GM23248 (cell line): ENCODE data around the gene SDK2. TPM values are rescaled to one million over a fixed set of nuclear protein-coding genes. Genes with fewer than 3 reads are reported as not detected.

Source experiments
- DNase-seq: peaks from one replicate; pipeline ENCODE4 v3.0.0-alpha.2; 2015
- H2AFZ ChIP-seq: fragments of 200-600 bp; sonication (generic); 2 replicates; pipeline ENCODE4 v1.6.1; 2016; ENCODE audit warnings: antibody characterized with exemption
- H3F3A ChIP-seq: fragments of 200-600 bp; sonication (generic); 2 replicates; pipeline ENCODE4 v1.6.1; 2016; ENCODE audit warnings: mild to moderate bottlenecking, antibody characterized with exemption, mixed run types; ENCODE audit not compliant: insufficient read depth
- H3K27ac ChIP-seq: fragments of 200-600 bp; sonication (generic); 2 replicates; pipeline ENCODE4 v1.5.1; 2016; ENCODE audit warnings: mild to moderate bottlenecking
- H3K27me3 ChIP-seq: fragments of 200-600 bp; sonication (generic); replicated peaks from 2 replicates; pipeline ENCODE4 v1.6.1; 2016; ENCODE audit warnings: mild to moderate bottlenecking; ENCODE audit not compliant: insufficient read depth
- H3K36me3 ChIP-seq: fragments of 200-600 bp; sonication (generic); 2 replicates; pipeline ENCODE4 v1.6.1; 2016; ENCODE audit warnings: low read depth, mild to moderate bottlenecking
- H3K4me1 ChIP-seq: fragments of 200-600 bp; sonication (generic); 2 replicates; pipeline ENCODE4 v1.6.1; 2016; ENCODE audit warnings: mild to moderate bottlenecking; ENCODE audit not compliant: insufficient read depth
- H3K4me2 ChIP-seq: fragments of 200-600 bp; sonication (generic); one replicate; pipeline ENCODE4 v1.6.1; 2016; ENCODE audit warnings: mild to moderate bottlenecking; ENCODE audit not compliant: unreplicated experiment
- H3K4me3 ChIP-seq: fragments of 200-600 bp; sonication (generic); 2 replicates; pipeline ENCODE4 v1.5.1; 2016; ENCODE audit warnings: mild to moderate bottlenecking
- H3K79me2 ChIP-seq: fragments of 200-600 bp; sonication (generic); 2 replicates; pipeline ENCODE4 v1.6.1; 2016; ENCODE audit warnings: mild to moderate bottlenecking; ENCODE audit not compliant: insufficient read depth
- H3K9ac ChIP-seq: fragments of 200-600 bp; sonication (generic); 2 replicates; pipeline ENCODE4 v1.6.1; 2016; ENCODE audit warnings: mild to moderate bottlenecking
- H3K9me2 ChIP-seq: fragments of 200-600 bp; sonication (generic); 2 replicates; pipeline ENCODE4 v1.6.1; 2016; ENCODE audit warnings: mixed run types, mild to moderate bottlenecking, moderate library complexity; ENCODE audit not compliant: insufficient read depth
- H3K9me3 ChIP-seq: fragments of 200-600 bp; sonication (generic); one replicate; pipeline ENCODE4 v1.6.1; 2017; ENCODE audit warnings: low read depth
- H4K20me1 ChIP-seq: fragments of 200-600 bp; sonication (generic); 2 replicates; pipeline ENCODE4 v1.6.0; 2016; ENCODE audit not compliant: insufficient read depth
- EZH2 ChIP-seq: fragments of 200-600 bp; sonication (generic); IDR thresholded peaks from 2 replicates; pipeline ENCODE4 v1.6.1; 2018; ENCODE audit warnings: antibody characterized with exemption, mild to moderate bottlenecking; ENCODE audit not compliant: insufficient read depth, poor library complexity, severe bottlenecking
- EZH2phosphoT487 ChIP-seq: fragments of 200-600 bp; sonication (generic); IDR thresholded peaks from 2 replicates; pipeline ENCODE4 v1.6.1; 2018; ENCODE audit warnings: antibody characterized with exemption, moderate library complexity, mild to moderate bottlenecking, low read depth; ENCODE audit not compliant: insufficient read depth
- WGBS, 2 experiments: methylation state at CpG; one replicate each; pipeline ENCODE4 v1.1.6; 2015 to 2017; ENCODE audit warnings: low lambda C conversion rate in 2 of 2, low coverage in 1 of 2; ENCODE audit errors: missing lambda C conversion rate in 2 of 2; 5-methylcytosine and 5-hydroxymethylcytosine counted together
- in situ Hi-C: fragments of 300-500 bp; cut with MboI; formaldehyde crosslinking; loops from 2 replicates; pipeline ENCODE4 v1.15.0; 2020
- polyA plus RNA-seq: library from polyadenylated mRNA; unstranded; fragments of >200 nt; fragmentation: Nextera tagmentation; extraction: Ambion mirVana; gene quantifications from 2 replicates; pipeline ENCODE4 v1.2.1, GENCODE V29; 2016
- total RNA-seq: library from RNA; depleted of rRNA; stranded (reverse); fragments of >200 nt; shearing (Covaris generic); gene quantifications from 2 replicates; pipeline ENCODE4 v1.2.3, GENCODE V29; 2014

SDK2 gene
- total and polyA plus RNA-seq, 2 experiments from 2014 or later: under 0.01 to 0.03 TPM

GRCh38 chr17:73351764-73352163 is 292.5 kb downstream of the SDK2 start:
- in situ Hi-C loops: loop anchor here (25.0 kb wide), 2 partner anchors 639 to 764 kb away; no protein-coding TSS in a partner anchor
- no peak for TF ChIP-seq EZH2
- no peak for TF ChIP-seq EZH2phosphoT487
- H3K9me2 ChIP-seq: no peaks in the 10 kb centered on the region
- H3K4me2 ChIP-seq: no peak overlapping the region
- H3K4me3 ChIP-seq: no peak overlapping the region
- no peaks in the 10 kb centered on the region for H3K9me3 ChIP-seq
- H3K27me3 ChIP-seq: no peaks in the 10 kb centered on the region
- H3K27ac ChIP-seq: no peak overlapping the region
- no peak for DNase-seq
- H3K4me1 ChIP-seq: no peaks in the 10 kb centered on the region
- no peak overlapping the region for H3K9ac ChIP-seq
- WGBS, 2 experiments: 66 to 68% methylated on average over 3 of the region's 3 CpGs
- H2AFZ ChIP-seq: no peak overlapping the region
- H3K36me3 ChIP-seq: no peaks in the 10 kb centered on the region
- no peaks in the 10 kb centered on the region for H3K79me2 ChIP-seq
- no peaks in the 10 kb centered on the region for H3F3A ChIP-seq
- H4K20me1 ChIP-seq: no peaks in the 10 kb centered on the region

GRCh38 chr17:73350864-73351263 is 293.4 kb downstream of the SDK2 start:
- Histone ChIP-seq H4K20me1 (no peaks in the 10 kb centered on the region), H3K4me3 (no peak overlapping the region), H3K36me3 (no peaks in the 10 kb centered on the region), H3K27me3 (no peaks in the 10 kb centered on the region), H3K9me2 (no peaks in the 10 kb centered on the region), H3K9ac (no peak overlapping the region), H2AFZ (no peak overlapping the region), H3K79me2 (no peaks in the 10 kb centered on the region), H3K27ac (no peak overlapping the region), H3K9me3 (no peaks in the 10 kb centered on the region), H3F3A (no peaks in the 10 kb centered on the region), H3K4me1 (no peaks in the 10 kb centered on the region), H3K4me2 (no peak overlapping the region)
- in situ Hi-C loops: loop anchor here (25.0 kb wide), 2 partner anchors 639 to 764 kb away; no protein-coding TSS in a partner anchor
- no peak for TF ChIP-seq EZH2
- TF ChIP-seq EZH2phosphoT487: no peak
- DNase-seq: no peak
- 87 to 90% methylated on average over 5 of the region's 5 CpGs for WGBS, 2 experiments

- H3K4me2 ChIP-seq: no peak overlapping the region
- 93 to 96% methylated on average over 9 of the region's 9 CpGs for WGBS, 2 experiments
- H4K20me1 ChIP-seq: no peaks in the 10 kb centered on the region
- no peaks in the 10 kb centered on the region for H3K9me2 ChIP-seq
- no peaks in the 10 kb centered on the region for H3K36me3 ChIP-seq
- no peaks in the 10 kb centered on the region for H3K27me3 ChIP-seq
- no peaks in the 10 kb centered on the region for H3K79me2 ChIP-seq
- in situ Hi-C loops: loop anchor here (25.0 kb wide), 2 partner anchors 637 to 762 kb away; no protein-coding TSS in a partner anchor
- DNase-seq: no peak
- H3K4me1 ChIP-seq: no peaks in the 10 kb centered on the region
- TF ChIP-seq EZH2phosphoT487 (no peak), EZH2 (no peak)
- H3K9me3 ChIP-seq: no peaks in the 10 kb centered on the region
- H3K4me3 ChIP-seq: no peak overlapping the region
- H3K27ac ChIP-seq: no peak overlapping the region
- no peak overlapping the region for H2AFZ ChIP-seq
- no peaks in the 10 kb centered on the region for H3F3A ChIP-seq
- no peak overlapping the region for H3K9ac ChIP-seq
Observed at GRCh38 chr17:73349647-73350046, 294.6 kb downstream of the SDK2 start.

GRCh38 chr17:73349138-73349537 is 295.1 kb downstream of the SDK2 start:
- Histone ChIP-seq H4K20me1 (no peaks in the 10 kb centered on the region), H3K27me3 (no peaks in the 10 kb centered on the region), H3K4me1 (no peaks in the 10 kb centered on the region), H3K27ac (no peak overlapping the region), H3F3A (no peaks in the 10 kb centered on the region), H3K9me3 (no peaks in the 10 kb centered on the region), H3K9me2 (no peaks in the 10 kb centered on the region), H3K9ac (no peak overlapping the region), H3K4me3 (no peak overlapping the region), H3K4me2 (no peak overlapping the region), H3K79me2 (no peaks in the 10 kb centered on the region), H2AFZ (no peak overlapping the region), H3K36me3 (no peaks in the 10 kb centered on the region)
- 69 to 74% methylated on average over 6 of the region's 6 CpGs for WGBS, 2 experiments
- in situ Hi-C loops: no loop called here
- TF ChIP-seq EZH2 (no peak), EZH2phosphoT487 (no peak)
- DNase-seq: no peak

- no peak for DNase-seq
- Histone ChIP-seq H3K9ac (no peak overlapping the region), H3K79me2 (no peaks in the 10 kb centered on the region), H3K4me1 (peaks cover 2% of the 10 kb centered on the region; the same call in 1 of the 2 replicates), H3K4me3 (no peak overlapping the region), H3F3A (no peaks in the 10 kb centered on the region), H3K4me2 (no peak overlapping the region), H3K27me3 (no peaks in the 10 kb centered on the region), H3K9me2 (no peaks in the 10 kb centered on the region), H3K36me3 (no peaks in the 10 kb centered on the region), H2AFZ (no peak overlapping the region), H3K27ac (no peak overlapping the region), H3K9me3 (no peaks in the 10 kb centered on the region), H4K20me1 (no peaks in the 10 kb centered on the region)
- 64 to 81% methylated on average over 4 of the region's 4 CpGs for WGBS, 2 experiments
- in situ Hi-C loops: no loop called here
- TF ChIP-seq EZH2phosphoT487 (no peak), EZH2 (no peak)
Observed at GRCh38 chr17:73348829-73349095, 295.5 kb downstream of the SDK2 start.
